Gastrocnemius medialis (tissue), 4 donors: ENCODE data around the gene SRGAP3. TPM values are rescaled to one million over a fixed set of nuclear protein-coding genes. Genes with fewer than 3 reads are reported as not detected.

ENCODE experiments used
- ATAC-seq, 2 donors: fragments of 150-250 bp; one replicate each; pipeline ENCODE4 v1.9.1; 2016
- DNase-seq, 2 donors: peaks; one replicate each; pipeline ENCODE4 v3.0.0-alpha.2; 2019
- H3K27ac ChIP-seq, 4 donors: fragments of 200-600 bp; sonication (generic); 1 replicate in 1 of 4; 2 replicates in 3 of 4; pipeline ENCODE4 v1.5.1; 2016 to 2018; ENCODE audit warnings: mild to moderate bottlenecking in 2 of 4, moderate library complexity in 1 of 4
- H3K27me3 ChIP-seq, 3 donors: fragments of 200-600 bp; sonication (generic) in 2 of 3; 1 replicate in 1 of 3; 2 replicates in 2 of 3; pipeline versions ENCODE4 v1.5.1 to v1.6.0; 2016 to 2019; ENCODE audit warnings: mild to moderate bottlenecking in 1 of 3, moderate library complexity in 1 of 3
- H3K36me3 ChIP-seq, 2 donors: fragments of 200-600 bp; sonication (generic) in 1 of 2; one replicate each; pipeline ENCODE4 v1.5.1; 2017 to 2018
- H3K4me1 ChIP-seq, 2 donors: fragments of 200-600 bp; sonication (generic) in 1 of 2; one replicate each; pipeline ENCODE4 v1.5.1; 2016 to 2017; ENCODE audit warnings: mild to moderate bottlenecking in 2 of 2
- H3K4me3 ChIP-seq, 4 donors: fragments of 200-600 bp; sonication (generic) in 3 of 4; 1 replicate in 1 of 4; 2 replicates in 3 of 4; pipeline ENCODE4 v1.5.1; 2016 to 2019; ENCODE audit warnings: mild to moderate bottlenecking in 2 of 4
- H3K9me3 ChIP-seq, 3 donors: fragments of 200-600 bp; sonication (generic) in 2 of 3; 1 replicate in 1 of 3; 2 replicates in 2 of 3; pipeline ENCODE4 v1.5.1; 2016 to 2019
- POLR2A ChIP-seq, 2 donors: fragments of 450-650 bp; IDR thresholded peaks; one replicate each; pipeline ENCODE4 v1.6.1; 2017; ENCODE audit warnings: antibody characterized with exemption in 2 of 2, mild to moderate bottlenecking in 2 of 2, moderate library complexity in 2 of 2
- in situ Hi-C, 4 donors: fragments of 200-750 bp; cut with MboI; loops; one replicate each; pipeline versions ENCODE4 v1.15.0 to v1.8.0; 2017; ENCODE audit warnings: low sequenced_read_pairs in 4 of 4
- intact Hi-C: fragments of 100-400 bp; cut with DNase I; formaldehyde crosslinking; loops from one replicate; pipeline ENCODE4 v1.15.1; 2023; ENCODE audit warnings: low total_unique reads
- total RNA-seq, 4 donors: library from RNA; depleted of rRNA; stranded (reverse); fragments of >200 nt; gene quantifications; one replicate each; pipeline versions ENCODE4 v1.1.0 to v1.2.3, GENCODE V29; 2016
- TF ChIP-seq, protein P1 (sequence below), 5 experiments: fragments of 450-650 bp in 3 of 5; fragments of 200-600 bp in 2 of 5; sonication (generic) in 2 of 5; IDR thresholded peaks in 4 of 5; conservative IDR thresholded peaks in 1 of 5; 1 replicate in 4 of 5; 2 replicates in 1 of 5; pipeline ENCODE4 v1.5.1; 2016 to 2019; ENCODE audit warnings: antibody characterized with exemption in 5 of 5, mild to moderate bottlenecking in 3 of 5, moderate library complexity in 3 of 5

SRGAP3 gene
- total RNA-seq, 4 donors from 2014 or later = 1.3 to 2.3 (median 1.8) TPM

GRCh38 chr3:8974458-8974857 lies 275.0 kb downstream of the SRGAP3 start:
- no peak for ATAC-seq
- no peak for DNase-seq
- Histone ChIP-seq H3K27me3 (no peaks in the 10 kb centered on the region), H3K36me3 (no peaks in the 10 kb centered on the region), H3K9me3 (no peaks in the 10 kb centered on the region), H3K27ac (no peak overlapping the region), H3K4me1 (no peaks in the 10 kb centered on the region), H3K4me3 (no peak overlapping the region)
- no peak for TF ChIP-seq POLR2A (IDR thresholded peaks at IDR 0.05)
- TF ChIP-seq, protein P1, sequence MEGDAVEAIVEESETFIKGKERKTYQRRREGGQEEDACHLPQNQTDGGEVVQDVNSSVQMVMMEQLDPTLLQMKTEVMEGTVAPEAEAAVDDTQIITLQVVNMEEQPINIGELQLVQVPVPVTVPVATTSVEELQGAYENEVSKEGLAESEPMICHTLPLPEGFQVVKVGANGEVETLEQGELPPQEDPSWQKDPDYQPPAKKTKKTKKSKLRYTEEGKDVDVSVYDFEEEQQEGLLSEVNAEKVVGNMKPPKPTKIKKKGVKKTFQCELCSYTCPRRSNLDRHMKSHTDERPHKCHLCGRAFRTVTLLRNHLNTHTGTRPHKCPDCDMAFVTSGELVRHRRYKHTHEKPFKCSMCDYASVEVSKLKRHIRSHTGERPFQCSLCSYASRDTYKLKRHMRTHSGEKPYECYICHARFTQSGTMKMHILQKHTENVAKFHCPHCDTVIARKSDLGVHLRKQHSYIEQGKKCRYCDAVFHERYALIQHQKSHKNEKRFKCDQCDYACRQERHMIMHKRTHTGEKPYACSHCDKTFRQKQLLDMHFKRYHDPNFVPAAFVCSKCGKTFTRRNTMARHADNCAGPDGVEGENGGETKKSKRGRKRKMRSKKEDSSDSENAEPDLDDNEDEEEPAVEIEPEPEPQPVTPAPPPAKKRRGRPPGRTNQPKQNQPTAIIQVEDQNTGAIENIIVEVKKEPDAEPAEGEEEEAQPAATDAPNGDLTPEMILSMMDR (IDR thresholded peaks at IDR 0.05 in 4 of 5, conservative IDR thresholded peaks at IDR 0.05 in 1 of 5) = no peak
- intact Hi-C loops = no loop called here
- in situ Hi-C loops = loop anchor here in 3 of 4 donors (5.0 to 10.0 kb wide), 3 partner anchors 93 to 328 kb away; no protein-coding TSS in a partner anchor

- Histone ChIP-seq H3K9me3 (no peaks in the 10 kb centered on the region), H3K4me3 (no peak overlapping the region), H3K27me3 (no peaks in the 10 kb centered on the region), H3K4me1 (no peaks in the 10 kb centered on the region), H3K27ac (no peak overlapping the region), H3K36me3 (no peaks in the 10 kb centered on the region)
- DNase-seq (no peak), ATAC-seq (no peak)
- in situ Hi-C loops = loop anchor here in 3 of 4 donors (5.0 to 10.0 kb wide), 3 partner anchors 95 to 330 kb away; no protein-coding TSS in a partner anchor
- intact Hi-C loops = no loop called here
- TF ChIP-seq, protein P1 (IDR thresholded peaks at IDR 0.05 in 4 of 5, conservative IDR thresholded peaks at IDR 0.05 in 1 of 5) = no peak
- TF ChIP-seq POLR2A (IDR thresholded peaks at IDR 0.05) = no peak
Observed at GRCh38 chr3:8972639-8973038, 276.8 kb downstream of the SRGAP3 start.

DNA sequence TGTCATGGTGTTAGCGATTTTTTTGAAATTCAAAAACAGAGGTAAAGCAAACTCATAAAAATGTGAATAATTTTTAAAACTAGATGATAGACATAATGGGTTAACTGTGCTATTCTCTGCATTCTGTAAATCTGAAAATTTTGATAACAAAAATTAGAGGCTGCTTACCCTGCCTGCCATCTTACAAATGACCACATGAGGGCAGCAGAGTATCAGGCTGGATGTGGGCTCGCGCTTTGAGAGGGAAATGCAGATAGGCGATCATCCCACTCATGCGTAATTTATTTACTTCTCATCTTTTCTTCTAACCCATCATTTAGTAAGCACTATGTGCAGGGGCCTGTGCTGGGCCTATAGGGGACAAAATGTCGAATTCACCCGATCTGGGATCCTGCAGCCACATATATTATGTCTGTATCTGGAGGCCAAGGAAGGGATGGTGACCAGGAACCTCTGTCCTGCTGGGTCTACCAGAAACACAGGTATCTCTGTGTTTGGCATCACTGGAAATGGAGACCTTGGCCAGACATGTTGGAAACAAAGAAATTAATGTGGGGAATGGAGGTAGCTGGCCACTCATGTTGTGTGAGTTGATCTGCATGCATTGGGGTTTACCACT lies 278.4 kb downstream of the SRGAP3 start:
- no peak overlapping the region for H3K27ac ChIP-seq
- in situ Hi-C loops = loop anchor here in 3 of 4 donors (5.0 to 10.0 kb wide), 3 partner anchors 96 to 331 kb away; no protein-coding TSS in a partner anchor
- intact Hi-C loops = loop anchor here (1.0 kb wide), 2 partner anchors 96 to 331 kb away; no protein-coding TSS in a partner anchor
- ATAC-seq (peak; percentile 57 to 69), DNase-seq (peak in 1 of 2 donors; percentile 36)
- no peak for TF ChIP-seq POLR2A (IDR thresholded peaks at IDR 0.05)
- TF ChIP-seq, protein P1 (IDR thresholded peaks at IDR 0.05 in 4 of 5, conservative IDR thresholded peaks at IDR 0.05 in 1 of 5) = peak; percentile 88 to 99 (median 95)
- H3K4me1 ChIP-seq = no peaks in the 10 kb centered on the region
- no peaks in the 10 kb centered on the region for H3K27me3 ChIP-seq
- no peak overlapping the region for H3K4me3 ChIP-seq
- no peaks in the 10 kb centered on the region for H3K9me3 ChIP-seq
- no peaks in the 10 kb centered on the region for H3K36me3 ChIP-seq

- intact Hi-C loops (loop anchor here (10.0 kb wide), 1 partner anchor 676 kb away; the partner anchor contains the start of gene MTMR14), in situ Hi-C loops (no loop called here)
- TF ChIP-seq POLR2A (IDR thresholded peaks at IDR 0.05) = no peak
- TF ChIP-seq, protein P1 (IDR thresholded peaks at IDR 0.05 in 4 of 5, conservative IDR thresholded peaks at IDR 0.05 in 1 of 5) = no peak
- H3K4me1 ChIP-seq = no peaks in the 10 kb centered on the region
- ATAC-seq (no peak), DNase-seq (no peak)
- no peak overlapping the region for H3K27ac ChIP-seq
- H3K27me3 ChIP-seq = no peaks in the 10 kb centered on the region
- H3K4me3 ChIP-seq = no peak overlapping the region
- H3K9me3 ChIP-seq = no peaks in the 10 kb centered on the region
- H3K36me3 ChIP-seq = no peaks in the 10 kb centered on the region
Observed at GRCh38 chr3:8969241-8969640, 280.2 kb downstream of the SRGAP3 start.
